ENCODE results near the gene DDX49.
"Not testable (repeated sequence)": the region's sequence is repeated elsewhere in the genome, so short reads cannot be mapped to it uniquely, and the experiment has no call there.

DDX49 gene

DNA sequence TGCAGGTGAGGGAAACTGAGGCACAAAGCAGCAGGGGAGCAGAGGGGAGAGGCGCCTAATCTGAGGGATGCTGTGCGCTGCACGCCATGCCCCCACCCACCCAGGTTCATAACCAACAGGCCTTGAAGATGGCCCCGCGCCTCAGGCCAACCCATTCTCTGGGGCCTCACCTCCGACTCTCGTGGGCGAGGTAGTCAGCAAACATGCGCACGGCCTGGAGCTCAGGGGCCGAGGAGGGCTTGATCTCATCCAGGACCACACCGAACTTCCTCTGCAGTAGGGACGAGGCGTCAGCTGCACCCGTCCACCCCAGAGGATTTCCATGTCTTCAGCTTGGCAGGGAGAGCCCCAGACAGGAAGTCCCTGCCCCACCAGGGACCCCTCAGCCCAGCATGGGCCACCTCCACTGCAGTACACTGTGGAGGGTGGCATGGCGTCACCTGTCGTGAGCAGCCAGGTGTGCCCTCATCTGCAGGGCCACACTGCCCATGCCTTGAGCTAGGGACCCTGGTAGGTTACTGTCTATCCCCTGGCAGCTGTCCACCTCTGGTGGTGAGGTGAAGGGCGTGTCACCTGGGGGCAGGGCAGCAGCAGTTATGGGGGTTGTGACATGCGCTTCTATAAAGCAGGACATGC lies 8.6 kb upstream of the DDX49 start:
- DNase-seq = no peak

- DNase-seq = no peak
Measured at GRCh38 chr19:18912933-18913332, 6.6 kb upstream of the DDX49 start.

DNA sequence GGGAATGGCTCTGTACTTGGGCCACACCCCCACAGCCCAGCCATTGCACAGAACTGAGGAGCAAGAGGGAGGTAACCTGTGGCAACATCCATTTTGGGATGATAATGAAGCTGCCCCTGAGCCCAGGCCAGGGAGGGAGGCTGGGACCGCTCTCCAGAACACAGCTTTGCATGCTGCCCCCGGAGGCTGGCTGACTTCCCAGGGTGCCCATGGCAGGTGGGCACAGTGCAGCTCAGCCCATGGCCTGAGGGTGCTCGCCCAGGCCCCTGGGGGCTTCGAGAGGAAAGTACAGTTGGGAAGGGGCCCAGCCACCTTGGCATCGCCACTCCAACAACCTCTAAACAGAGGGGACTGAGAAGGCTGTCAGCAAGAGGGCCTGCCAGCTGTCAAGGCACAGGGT lies 6.0 kb upstream of the DDX49 start:
- DNase-seq = no peak

- no peak for DNase-seq
Measured at GRCh38 chr19:18915639-18916038, 3.9 kb upstream of the DDX49 start.

DNA sequence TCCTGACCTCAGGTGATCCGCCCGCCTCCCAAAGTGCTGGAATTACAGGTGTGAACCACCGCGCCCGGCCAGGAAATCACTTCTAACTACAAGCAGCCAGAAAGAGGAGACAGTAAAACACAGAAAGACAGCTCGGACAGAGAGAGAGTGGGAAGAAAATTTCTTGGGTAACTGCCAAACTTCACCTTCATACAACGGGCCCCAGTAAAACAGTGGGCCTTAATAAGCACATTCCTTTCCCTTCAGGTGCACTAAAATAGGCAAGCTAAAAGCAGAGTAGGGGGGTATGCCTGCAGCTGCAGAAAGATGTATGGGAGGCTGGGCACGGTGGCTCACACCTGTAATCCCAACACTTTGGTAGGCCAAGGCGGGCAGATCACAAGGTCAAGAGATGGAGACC lies 1.9 kb upstream of the DDX49 start:
- not testable (repeated sequence) for DNase-seq

- DNase-seq = no peak
Measured at GRCh38 chr19:18919900-18920214, 342 bp downstream of the DDX49 start.

DNA sequence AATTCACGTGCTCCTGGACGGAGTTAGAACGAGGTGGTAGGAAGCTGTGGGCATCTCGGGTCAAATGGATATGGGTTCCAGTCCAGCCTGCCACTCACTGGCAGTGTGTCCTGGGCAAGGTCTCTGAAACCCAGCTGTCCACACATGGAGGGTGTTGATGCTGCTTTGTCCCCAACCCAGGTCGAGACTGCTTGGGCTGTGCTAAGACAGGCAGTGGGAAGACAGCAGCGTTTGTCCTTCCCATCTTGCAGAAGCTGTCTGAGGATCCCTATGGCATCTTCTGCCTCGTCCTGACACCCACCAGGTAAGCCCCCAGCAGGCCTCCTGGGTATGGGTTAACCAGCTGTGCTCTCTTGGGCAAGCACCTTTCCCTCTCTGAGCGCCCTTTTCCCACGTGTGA lies 885 bp downstream of the DDX49 start:
- DNase-seq = no peak

DNA sequence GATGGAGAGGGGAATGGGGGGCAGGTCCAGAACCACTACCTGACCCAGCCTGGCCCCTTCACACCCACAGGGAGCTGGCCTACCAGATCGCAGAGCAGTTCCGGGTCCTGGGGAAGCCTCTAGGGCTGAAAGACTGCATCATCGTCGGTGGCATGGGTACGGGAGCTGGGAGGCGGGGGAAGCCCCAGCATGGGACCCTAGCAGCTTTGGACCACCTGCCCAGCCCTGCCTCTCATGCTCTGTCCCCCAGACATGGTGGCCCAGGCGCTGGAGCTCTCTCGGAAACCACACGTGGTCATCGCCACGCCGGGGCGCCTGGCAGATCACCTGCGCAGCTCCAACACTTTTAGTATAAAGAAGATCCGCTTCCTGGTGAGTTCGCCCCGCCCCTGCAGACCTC lies 2.1 kb downstream of the DDX49 start:
- no peak for DNase-seq

DNA sequence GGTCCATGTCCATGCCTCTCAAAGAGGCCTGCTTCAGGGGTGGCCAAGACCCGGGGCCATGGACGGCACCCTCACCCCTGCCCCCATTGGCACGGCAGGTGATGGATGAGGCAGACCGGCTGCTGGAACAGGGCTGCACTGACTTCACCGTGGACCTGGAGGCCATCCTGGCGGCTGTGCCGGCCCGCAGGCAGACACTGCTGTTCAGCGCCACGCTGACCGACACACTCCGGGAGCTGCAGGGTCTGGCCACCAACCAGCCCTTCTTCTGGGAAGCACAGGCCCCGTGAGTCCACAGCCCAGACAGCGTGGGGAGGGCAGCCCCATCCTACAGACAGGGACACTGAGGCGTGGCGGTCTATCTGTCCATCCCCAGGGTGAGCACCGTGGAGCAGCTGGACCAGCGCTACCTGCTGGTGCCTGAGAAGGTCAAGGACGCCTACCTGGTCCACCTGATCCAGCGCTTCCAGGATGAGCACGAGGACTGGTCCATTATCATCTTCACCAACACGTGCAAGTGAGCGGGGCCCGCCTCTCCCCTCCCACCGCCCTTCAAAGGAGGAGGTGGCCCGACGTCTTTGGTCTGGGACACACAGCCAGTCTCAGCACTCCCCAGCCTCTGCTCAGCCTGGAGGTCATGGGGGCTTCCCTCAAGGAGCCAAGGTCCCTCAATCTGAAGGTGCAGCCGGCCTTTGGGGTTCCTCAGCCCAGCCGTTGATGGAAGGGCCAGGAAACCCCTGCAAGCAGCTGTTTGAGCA lies 2.9 kb downstream of the DDX49 start:
- no peak for DNase-seq

GRCh38 chr19:18924684-18925213 lies 5.2 kb downstream of the DDX49 start:
- no peak for DNase-seq

DNA sequence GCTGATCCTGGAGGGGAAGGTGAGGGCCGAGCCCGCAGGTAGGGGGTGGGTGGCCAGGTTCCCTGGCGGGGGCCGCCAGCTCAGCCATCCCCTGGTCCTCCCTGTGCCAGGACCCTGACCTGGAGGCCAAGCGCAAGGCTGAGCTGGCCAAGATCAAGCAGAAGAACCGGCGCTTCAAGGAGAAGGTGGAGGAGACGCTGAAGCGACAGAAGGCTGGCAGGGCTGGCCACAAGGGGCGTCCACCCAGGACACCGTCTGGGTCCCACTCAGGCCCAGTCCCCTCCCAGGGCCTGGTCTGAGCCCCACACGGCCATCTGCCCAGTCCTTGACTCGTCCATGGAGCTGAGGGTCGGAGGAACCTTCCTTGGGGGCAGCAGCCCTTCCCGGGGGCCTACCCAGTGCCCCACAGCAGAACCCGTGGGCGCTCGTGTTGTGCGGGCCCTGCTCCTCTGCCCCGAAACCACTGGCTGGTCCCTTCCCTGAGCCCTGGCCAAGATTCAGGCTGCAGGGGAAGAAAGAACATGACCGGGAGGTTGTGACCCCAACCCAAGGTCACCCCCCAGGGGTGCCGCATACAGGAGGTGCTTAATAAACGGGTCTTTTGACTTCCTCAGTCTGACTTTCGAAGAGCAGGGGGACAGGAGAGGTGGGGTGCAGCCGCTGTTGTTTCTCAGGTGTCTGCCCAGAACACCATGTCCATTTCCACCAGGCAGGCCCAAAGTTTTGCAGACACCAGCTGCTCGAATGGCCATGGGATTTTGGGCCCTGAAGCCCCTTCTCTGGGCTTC lies 8.7 kb downstream of the DDX49 start:
- no peak for DNase-seq

GRCh38 chr19:18929311-18929710 lies 9.8 kb downstream of the DDX49 start:
- no peak for DNase-seq

DNA sequence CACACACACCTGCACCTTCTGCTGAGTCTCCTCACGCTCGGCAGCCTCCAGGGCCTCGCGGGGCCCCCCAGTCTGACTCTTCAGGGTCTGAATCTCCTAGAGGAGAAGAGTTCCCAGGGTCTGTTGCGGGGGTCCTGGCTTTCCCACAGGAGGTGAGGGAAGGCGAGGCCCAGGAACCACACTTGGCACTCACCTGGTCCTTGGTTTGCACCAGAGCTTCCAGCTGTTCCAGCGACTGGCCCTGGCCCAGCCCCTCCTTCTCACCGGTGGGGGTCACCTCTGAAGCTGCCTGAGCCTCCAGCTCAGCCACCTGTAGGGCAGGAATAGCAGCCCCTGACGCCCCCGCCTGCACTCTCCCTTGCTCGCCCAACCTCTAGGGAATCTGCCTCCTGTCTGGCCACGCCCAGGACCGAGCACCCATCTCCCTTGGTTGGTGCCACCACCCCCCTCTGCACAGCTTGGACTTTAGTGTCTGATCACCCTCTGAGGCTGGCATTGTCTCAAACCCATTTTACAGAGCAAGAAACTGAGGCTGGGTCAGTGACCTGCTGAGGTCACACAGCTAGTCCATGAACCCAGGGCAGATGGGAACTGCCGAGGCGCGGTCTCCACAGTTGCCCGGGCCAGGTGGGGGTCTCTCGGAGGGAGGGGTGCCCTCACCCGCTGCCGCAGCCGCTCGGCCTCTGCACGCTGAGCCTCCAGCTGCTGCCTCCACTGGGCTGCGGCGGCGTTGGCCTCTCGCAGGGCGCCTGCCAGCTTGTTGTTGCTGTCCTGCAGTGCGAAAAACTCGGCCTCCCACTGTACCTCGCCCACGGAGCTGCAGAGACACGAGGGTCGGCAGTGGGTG lies 12.0 kb downstream of the DDX49 start:
- no peak for DNase-seq

DNA sequence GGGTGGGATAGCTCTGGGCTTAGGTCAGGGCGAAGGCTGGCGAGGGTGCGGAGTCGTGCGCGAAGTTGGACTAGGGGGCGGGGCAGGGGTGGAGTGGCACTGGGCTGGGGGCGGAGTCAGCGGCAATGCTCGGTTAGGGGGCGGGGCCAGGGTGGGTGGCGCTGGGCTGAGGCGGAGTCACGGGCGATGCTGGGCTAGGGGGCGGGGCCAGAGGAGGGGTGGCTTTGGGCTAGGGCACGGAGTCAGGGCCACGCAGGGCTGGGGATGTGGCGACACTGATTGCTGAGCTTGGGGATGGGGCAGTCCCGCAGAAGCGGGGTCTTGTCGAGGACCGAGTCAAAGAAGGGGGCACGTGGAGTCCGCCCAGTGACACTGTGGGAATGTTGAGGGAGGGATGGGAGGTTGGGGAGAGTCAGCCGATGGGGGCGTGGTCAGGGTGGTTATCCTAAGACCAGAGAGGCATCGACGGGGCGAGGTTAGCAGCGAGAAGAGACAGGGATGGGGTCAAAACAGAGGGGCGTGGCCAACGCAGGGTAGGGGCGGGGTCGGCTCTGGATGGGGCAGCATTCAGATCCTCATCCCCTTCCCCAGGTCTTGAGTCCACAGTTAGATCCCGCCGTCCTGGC lies 12.8 kb downstream of the DDX49 start:
- DNase-seq = peak; percentile 15

DNA sequence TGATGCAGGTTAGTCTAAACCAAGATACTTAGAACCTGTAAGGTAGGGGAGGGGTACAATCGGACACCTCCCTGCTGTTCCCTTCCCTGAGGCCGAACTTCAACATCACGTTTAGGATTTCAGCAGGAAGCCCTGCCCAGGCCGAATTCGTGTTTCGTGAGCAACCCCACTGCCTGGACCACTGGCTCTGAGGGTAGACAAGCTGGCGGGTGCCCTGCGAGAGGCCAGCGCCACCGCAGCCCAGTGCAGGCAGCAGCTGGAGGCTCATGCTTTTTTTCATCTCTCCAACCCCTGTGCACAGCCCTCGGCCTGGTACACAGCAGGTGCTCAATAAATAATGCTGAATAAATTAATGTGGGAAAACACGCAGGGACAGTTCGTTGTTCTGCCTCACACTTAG lies 13.8 kb downstream of the DDX49 start:
- DNase-seq = no peak

DNA sequence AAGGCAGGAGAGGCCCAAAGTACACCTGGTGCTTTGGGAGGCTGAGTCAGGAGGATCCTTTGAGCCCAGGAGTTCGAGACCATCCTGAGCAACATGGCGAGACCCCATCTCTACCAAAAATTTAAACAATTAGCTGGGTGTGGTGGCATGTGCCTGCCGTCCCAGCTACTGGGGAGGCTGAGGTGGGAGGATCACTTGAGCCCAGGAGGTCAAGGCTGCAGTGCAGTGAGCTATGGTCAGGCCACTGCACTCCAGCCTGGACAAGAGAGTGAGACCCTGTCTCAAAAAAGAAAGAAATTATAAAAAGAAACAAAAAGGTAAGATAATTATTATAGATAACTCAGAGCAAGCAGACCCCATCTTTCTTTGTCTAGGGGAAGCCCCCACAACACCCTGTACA lies 19.6 kb downstream of the DDX49 start:
- no peak for DNase-seq

GRCh38 chr19:18939922-18940768 lies 20.6 kb downstream of the DDX49 start:
- DNase-seq = no peak

DNA sequence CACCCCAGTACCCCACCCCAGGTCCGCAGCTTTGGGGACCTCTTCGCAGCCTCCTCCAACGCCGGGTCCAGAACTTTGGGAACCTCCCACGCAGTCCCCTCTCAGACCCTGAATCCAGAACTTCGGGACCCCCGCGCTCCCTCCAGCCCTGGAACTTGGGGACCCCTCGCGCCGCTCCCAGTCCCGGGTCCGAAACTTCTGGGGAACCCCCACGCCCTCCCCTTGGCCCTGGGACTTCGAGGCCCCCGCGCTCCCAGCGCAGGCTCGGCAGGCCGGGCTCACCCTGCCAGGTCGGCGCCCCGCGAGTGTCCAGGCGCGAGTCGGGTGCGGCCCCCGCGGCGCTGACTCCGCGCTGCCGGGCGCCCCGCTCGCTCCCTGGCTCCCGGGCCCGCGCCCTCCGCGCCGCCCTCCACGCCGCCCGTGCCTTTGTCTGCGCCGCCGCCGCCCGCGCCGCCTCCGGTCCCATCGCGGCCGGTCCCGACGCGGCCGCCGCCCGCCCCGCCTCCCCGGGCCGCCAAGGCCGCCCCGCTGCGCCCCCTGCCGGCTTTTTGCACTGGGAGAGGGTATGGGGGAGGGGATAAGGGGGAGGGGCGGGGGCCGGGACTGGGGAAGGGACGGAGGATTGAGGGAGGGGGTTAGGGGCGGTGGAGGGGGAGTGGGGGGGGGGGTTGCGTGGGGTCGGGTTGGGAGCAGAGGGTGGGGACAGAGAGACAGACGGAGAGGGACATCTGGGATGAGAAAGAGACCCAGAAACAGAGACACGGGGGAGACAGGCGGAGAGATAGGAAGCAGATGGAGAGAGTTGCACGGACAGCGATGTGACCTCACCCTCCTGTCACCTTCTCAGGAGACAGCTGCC lies 21.5 kb downstream of the DDX49 start, which contains the start of gene HOMER3:
TSS of gene HOMER3 (minus strand) at position 449 of the 859 bp plus-strand sequence. CDS start 2,235 bp downstream, outside the sequence.
- peak; percentile 11 for DNase-seq

DNA sequence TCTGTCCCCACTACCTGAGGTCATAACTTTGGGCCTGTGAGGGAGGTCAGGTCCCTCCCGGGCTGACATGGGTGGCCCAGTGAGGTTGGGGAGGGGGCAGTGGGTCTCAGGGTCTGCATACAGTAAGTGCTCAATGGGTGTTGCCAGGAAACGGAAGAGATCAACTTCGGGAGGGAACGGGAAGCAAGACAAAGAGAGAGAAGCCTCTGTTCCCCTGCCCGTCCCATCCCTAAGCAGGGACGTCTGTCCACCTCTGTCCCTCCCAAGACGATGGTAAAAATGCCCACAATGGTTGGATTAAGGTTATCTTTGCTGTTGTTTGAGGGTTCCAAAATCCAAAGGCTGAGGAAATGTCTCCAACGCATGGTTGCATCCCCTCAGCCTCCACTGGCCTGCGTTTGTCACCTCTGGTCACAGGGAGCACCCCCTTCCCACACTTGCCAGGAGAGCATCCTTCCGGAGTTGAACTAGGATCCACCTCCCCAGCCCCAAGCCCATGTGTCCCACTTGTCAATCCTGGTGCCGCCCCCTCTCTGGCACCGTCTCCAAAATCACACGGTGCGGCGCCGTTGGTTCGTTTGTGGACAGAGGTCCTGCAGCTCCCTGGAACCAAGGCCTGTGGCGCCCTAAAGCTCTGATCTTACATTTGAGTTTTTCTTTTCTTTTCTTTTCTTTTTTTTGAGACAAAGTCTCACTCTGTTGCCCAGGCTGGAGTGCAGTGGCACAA lies 22.3 kb downstream of the DDX49 start:
- DNase-seq = no peak

DNA sequence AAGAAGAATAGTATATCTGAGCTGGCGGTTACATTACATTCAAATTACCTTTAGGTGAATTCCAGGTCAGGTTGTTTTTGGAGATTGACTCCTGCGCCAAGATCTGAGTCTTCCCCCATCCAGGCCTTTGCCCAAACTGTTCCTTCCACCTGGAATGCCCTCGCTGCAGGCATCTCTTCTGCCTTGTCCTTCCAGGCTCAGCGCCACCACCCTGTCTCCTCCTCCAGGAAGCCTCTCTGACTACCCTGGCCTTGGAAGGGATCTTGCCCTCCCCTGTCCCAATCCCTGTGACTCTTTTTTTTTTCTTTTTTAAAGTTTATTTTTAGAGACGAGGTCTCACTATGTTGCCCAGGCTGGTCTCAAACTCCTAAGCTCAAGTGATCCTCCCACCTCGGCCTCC lies 23.2 kb downstream of the DDX49 start:
- no peak for DNase-seq

Measured in GDM1 (cell line).